ENCODE measurements around the gene TXK. TPM values are rescaled to one million over a fixed set of nuclear protein-coding genes. Genes with fewer than 3 reads are reported as not detected.

The TXK gene
- total and polyA plus RNA-seq, 2 experiments from 2014 or later = 0.14 to 0.40 TPM

GRCh38 chr4:48105230-48105629, 28.8 kb downstream of the TXK start:
- no peaks in the 10 kb centered on the region for H3K36me3 Mint-ChIP-seq (ENCODE audit: low read depth)
- TF ChIP-seq REST (IDR thresholded peaks at IDR 0.05; ENCODE audit: unreplicated experiment) (no peak), POLR2AphosphoS5 (IDR thresholded peaks at IDR 0.05; ENCODE audit: low read depth) (no peak), JUNB (IDR thresholded peaks at IDR 0.05; ENCODE audit: unreplicated experiment) (no peak), ZNF331 (CRISPR knock-in tag; IDR thresholded peaks at IDR 0.05; ENCODE audit: low read depth) (no peak), CREB1 (CRISPR knock-in tag; IDR thresholded peaks at IDR 0.05; ENCODE audit: low read depth) (no peak), ZNF114 (CRISPR knock-in tag; IDR thresholded peaks at IDR 0.05) (no peak), CTCF (conservative IDR thresholded peaks at IDR 0.05; ENCODE audit: low read depth in 2 of 2) (no peak), STAT1 (IDR thresholded peaks at IDR 0.05; ENCODE audit: unreplicated experiment) (no peak), ZNF462 (CRISPR knock-in tag; IDR thresholded peaks at IDR 0.05) (no peak), EZH2 (IDR thresholded peaks at IDR 0.05; ENCODE audit: low read depth, unreplicated experiment) (no peak), ETS1 (IDR thresholded peaks at IDR 0.05) (no peak), NANOG (IDR thresholded peaks at IDR 0.05; ENCODE audit: borderline replicate concordance) (no peak), EZH2phosphoT487 (IDR thresholded peaks at IDR 0.05; ENCODE audit: unreplicated experiment) (no peak)
- H3K36me3 ChIP-seq (ENCODE audit: insufficient read depth) = no peaks in the 10 kb centered on the region
- H3K9me3 Mint-ChIP-seq = no peaks in the 10 kb centered on the region
- H3K4me2 ChIP-seq = no peak overlapping the region
- no peaks in the 10 kb centered on the region for H3K27me3 Mint-ChIP-seq (ENCODE audit: insufficient read depth, low read depth, poor library complexity)
- H3K27me3 ChIP-seq (ENCODE audit: insufficient read depth) = no peaks in the 10 kb centered on the region
- H3K4me3 ChIP-seq = no peak overlapping the region
- peaks cover 5% of the 10 kb centered on the region for H3K4me1 ChIP-seq (ENCODE audit: insufficient read depth)
- no peaks in the 10 kb centered on the region for H3K9me2 ChIP-seq (ENCODE audit: insufficient read depth)
- H3K27ac Mint-ChIP-seq = no peak overlapping the region
- DNase-seq (ENCODE audit: low spot score) = no peak
- no peak overlapping the region for H3K4me3 Mint-ChIP-seq
- H3K79me2 ChIP-seq (replicated peaks; ENCODE audit: insufficient read depth) = no peaks in the 10 kb centered on the region
- H4K20me1 ChIP-seq (replicated peaks; ENCODE audit: insufficient read depth) = no peaks in the 10 kb centered on the region
- peaks cover 15% of the 10 kb centered on the region for H3K4me1 Mint-ChIP-seq
- no peak overlapping the region for H2AFZ ChIP-seq
- no peak overlapping the region for H3K27ac ChIP-seq (ENCODE audit: low read depth)
- ATAC-seq = no peak
- no peaks in the 10 kb centered on the region for H3F3A ChIP-seq (replicated peaks; ENCODE audit: low read depth)

Measured in GM23338 (cell line).